SK-N-SH (cell line): ENCODE data around the gene ITGA8. TPM values are rescaled to one million over a fixed set of nuclear protein-coding genes. Genes with fewer than 3 reads are reported as not detected.

ENCODE experiments used
- CTCF ChIA-PET: fragments of 300-600, 350-600 bp; formaldehyde crosslinking; extraction: SDS; loops from one replicate; lab custom pipeline; 2021; lab: Yijun Ruan, JAX
- POLR2A ChIA-PET: fragments of 350-600 bp; sonication (Branson Sonifier 250); formaldehyde crosslinking; extraction: SDS; loops from one replicate; lab custom pipeline; 2020; ENCODE audit warnings: antibody characterized with exemption, inconsistent platforms; lab: Yijun Ruan, JAX
- DNase-seq: peaks from one replicate; pipeline ENCODE4 v3.0.0; 2012
- H2AFZ ChIP-seq: fragments of 200-600 bp; sonication (generic); 2 replicates; pipeline ENCODE4 v1.8.1; 2016; ENCODE audit warnings: antibody characterized with exemption, mild to moderate bottlenecking, low read depth
- H3F3A ChIP-seq: fragments of 200-600 bp; sonication (generic); replicated peaks from 2 replicates; pipeline ENCODE3; 2016; ENCODE audit warnings: antibody characterized with exemption, mild to moderate bottlenecking; ENCODE audit not compliant: insufficient read depth
- H3K27ac ChIP-seq, 2 experiments: fragments of 200-500 bp in 1 of 2; fragments of 200-600 bp in 1 of 2; sonication (Bioruptor generic) in 1 of 2; sonication (generic), shearing (Covaris generic) in 1 of 2; 2 replicates each; pipeline versions ENCODE4 v1.5.1 to v1.6.1; 2014 to 2016; ENCODE audit warnings: low read depth in 2 of 2, inconsistent platforms in 1 of 2, low read length in 1 of 2, mild to moderate bottlenecking in 1 of 2, mixed read lengths in 1 of 2
- H3K27me3 ChIP-seq: fragments of 200-600 bp; sonication (generic), shearing (Covaris generic); 2 replicates; pipeline ENCODE4 v1.6.1; 2016; ENCODE audit warnings: mixed run types; ENCODE audit not compliant: insufficient read depth
- H3K36me3 ChIP-seq, 2 experiments: fragments of 200-500 bp in 1 of 2; fragments of 200-600 bp in 1 of 2; sonication (Bioruptor generic) in 1 of 2; sonication (generic) in 1 of 2; replicated peaks in 1 of 2; 2 replicates each; pipeline versions ENCODE3 to v1.5.1; 2014 to 2016; ENCODE audit warnings: low read length in 1 of 2, mild to moderate bottlenecking in 1 of 2; ENCODE audit not compliant: insufficient read depth in 2 of 2, control insufficient read depth in 1 of 2
- H3K4me1 ChIP-seq, 2 experiments: fragments of 200-500 bp in 1 of 2; fragments of 200-600 bp in 1 of 2; sonication (Bioruptor generic) in 1 of 2; sonication (generic), shearing (Covaris generic) in 1 of 2; 2 replicates each; pipeline versions ENCODE4 v1.5.1 to v1.6.1; 2014 to 2016; ENCODE audit warnings: low read depth in 1 of 2, low read length in 1 of 2, mixed run types in 1 of 2; ENCODE audit not compliant: insufficient read depth in 2 of 2, control insufficient read depth in 1 of 2
- H3K4me2 ChIP-seq: fragments of 200-600 bp; sonication (generic), shearing (Covaris generic); 2 replicates; pipeline ENCODE4 v1.6.1; 2017; ENCODE audit warnings: mixed run types
- H3K4me3 ChIP-seq, 2 experiments: fragments of 200-500 bp in 1 of 2; fragments of 200-600 bp in 1 of 2; sonication (Bioruptor generic) in 1 of 2; sonication (generic), shearing (Covaris generic) in 1 of 2; 2 replicates each; pipeline versions ENCODE4 v1.5.1 to v1.8.1; 2014 to 2016; ENCODE audit warnings: low read depth in 2 of 2, inconsistent platforms in 1 of 2, low read length in 1 of 2, mild to moderate bottlenecking in 1 of 2, mixed read lengths in 1 of 2, moderate library complexity in 1 of 2
- H3K79me2 ChIP-seq: fragments of 200-600 bp; sonication (generic); 2 replicates; pipeline ENCODE4 v1.8.1; 2017; ENCODE audit warnings: mild to moderate bottlenecking; ENCODE audit not compliant: insufficient read depth
- H3K9ac ChIP-seq: fragments of 200-600 bp; sonication (generic); 2 replicates; pipeline ENCODE4 v1.6.1; 2017; ENCODE audit warnings: mixed run types
- H3K9me2 ChIP-seq: fragments of 200-600 bp; sonication (generic); 2 replicates; pipeline ENCODE4 v1.6.1; 2017; ENCODE audit warnings: mixed run types
- H3K9me3 ChIP-seq: fragments of 200-600 bp; sonication (generic); 2 replicates; pipeline ENCODE4 v1.6.1; 2017; ENCODE audit warnings: mixed run types, mild to moderate bottlenecking, moderate library complexity
- H4K20me1 ChIP-seq: fragments of 200-600 bp; sonication (generic); 2 replicates; pipeline ENCODE4 v1.6.1; 2017; ENCODE audit warnings: mild to moderate bottlenecking, mixed run types; ENCODE audit not compliant: insufficient read depth
- GATA2 ChIP-seq: sonication (generic); formaldehyde crosslinking; IDR thresholded peaks from 2 replicates; pipeline ENCODE4 v1.5.0; 2020; ENCODE audit warnings: mild to moderate bottlenecking, missing genetic modification reagents
- MEF2A ChIP-seq: IDR thresholded peaks from 2 replicates; pipeline ENCODE4 v1.4.0; 2012; ENCODE audit warnings: low read depth, borderline replicate concordance
- MXI1 ChIP-seq: IDR thresholded peaks from 2 replicates; pipeline ENCODE4 v1.6.1; 2012; ENCODE audit warnings: mild to moderate bottlenecking, low read depth, low read length, improper control_type of control experiment
- NFIC ChIP-seq: IDR thresholded peaks from 2 replicates; pipeline ENCODE4 v1.4.0; 2012; ENCODE audit warnings: borderline replicate concordance
- PBX3 ChIP-seq: IDR thresholded peaks from 2 replicates; pipeline ENCODE4; 2012
- RAD21 ChIP-seq: IDR thresholded peaks from 2 replicates; pipeline ENCODE4 v1.6.1; 2012; ENCODE audit warnings: mild to moderate bottlenecking, low read length
- RCOR1 ChIP-seq: fragments of 150-350 bp; IDR thresholded peaks from 2 replicates; pipeline ENCODE4 v1.6.1; 2017; ENCODE audit warnings: antibody characterized with exemption, low read length
- RXRA ChIP-seq: IDR thresholded peaks from 2 replicates; pipeline ENCODE4 v1.4.0; 2012; ENCODE audit warnings: low read depth, mild to moderate bottlenecking, borderline replicate concordance
- SIN3A ChIP-seq: IDR thresholded peaks from 2 replicates; pipeline ENCODE4 v1.6.1; 2012; ENCODE audit warnings: low read depth, mild to moderate bottlenecking, low read length, moderate library complexity, borderline replicate concordance
- TAF1 ChIP-seq: IDR thresholded peaks from 2 replicates; pipeline ENCODE4 v1.6.1; 2012; ENCODE audit warnings: low read depth, mild to moderate bottlenecking, low read length, moderate library complexity, borderline replicate concordance
- TCF12 ChIP-seq: IDR thresholded peaks from 2 replicates; pipeline ENCODE4 v1.4.0; 2012
- TEAD4 ChIP-seq: IDR thresholded peaks from 2 replicates; pipeline ENCODE4 v1.4.0; 2012; ENCODE audit warnings: mild to moderate bottlenecking, borderline replicate concordance; ENCODE audit not compliant: insufficient read depth
- WGBS: methylation state at CpG from one replicate; pipeline ENCODE4 v1.1.6; 2017; ENCODE audit warnings: low lambda C conversion rate; 5-methylcytosine and 5-hydroxymethylcytosine counted together
- polyA plus RNA-seq, 3 experiments: library from polyadenylated mRNA; depleted of rRNA; stranded (reverse); fragments of >200 nt; gene quantifications; 2 replicates each; pipeline ENCODE4 v1.2.3, GENCODE V29; 2012
- TF ChIP-seq, protein P1 (sequence below): IDR thresholded peaks from 2 replicates; pipeline ENCODE4 v1.4.0; 2012; ENCODE audit warnings: low read depth, borderline replicate concordance
- TF ChIP-seq, protein P2 (sequence below): IDR thresholded peaks from 2 replicates; pipeline ENCODE4 v1.4.0; 2012; ENCODE audit warnings: low read depth, borderline replicate concordance

Gene ITGA8
- polyA plus RNA-seq, 1 of the 3 experiments (the other 2 are of a cell fraction), result not detected

GRCh38 chr10:15542817-15543216 lies 176.9 kb downstream of the ITGA8 start:
- CTCF ChIA-PET, result no interaction called here
- H2AFZ ChIP-seq, result no peak overlapping the region

GRCh38 chr10:15541376-15541775 lies 178.3 kb downstream of the ITGA8 start:
- H3K9me2 ChIP-seq, result no peaks in the 10 kb centered on the region
- H3K9ac ChIP-seq, result no peak overlapping the region
- no peaks in the 10 kb centered on the region for H3K4me1 ChIP-seq
- no peak overlapping the region for H3K27ac ChIP-seq
- H3K9me3 ChIP-seq, result no peaks in the 10 kb centered on the region
- TF ChIP-seq, protein P1, sequence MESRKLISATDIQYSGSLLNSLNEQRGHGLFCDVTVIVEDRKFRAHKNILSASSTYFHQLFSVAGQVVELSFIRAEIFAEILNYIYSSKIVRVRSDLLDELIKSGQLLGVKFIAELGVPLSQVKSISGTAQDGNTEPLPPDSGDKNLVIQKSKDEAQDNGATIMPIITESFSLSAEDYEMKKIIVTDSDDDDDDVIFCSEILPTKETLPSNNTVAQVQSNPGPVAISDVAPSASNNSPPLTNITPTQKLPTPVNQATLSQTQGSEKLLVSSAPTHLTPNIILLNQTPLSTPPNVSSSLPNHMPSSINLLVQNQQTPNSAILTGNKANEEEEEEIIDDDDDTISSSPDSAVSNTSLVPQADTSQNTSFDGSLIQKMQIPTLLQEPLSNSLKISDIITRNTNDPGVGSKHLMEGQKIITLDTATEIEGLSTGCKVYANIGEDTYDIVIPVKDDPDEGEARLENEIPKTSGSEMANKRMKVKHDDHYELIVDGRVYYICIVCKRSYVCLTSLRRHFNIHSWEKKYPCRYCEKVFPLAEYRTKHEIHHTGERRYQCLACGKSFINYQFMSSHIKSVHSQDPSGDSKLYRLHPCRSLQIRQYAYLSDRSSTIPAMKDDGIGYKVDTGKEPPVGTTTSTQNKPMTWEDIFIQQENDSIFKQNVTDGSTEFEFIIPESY, result no peak
- TF ChIP-seq TAF1, result no peak
- no peak for TF ChIP-seq RAD21
- TF ChIP-seq RCOR1, result no peak
- no peak for TF ChIP-seq PBX3
- H3K4me2 ChIP-seq, result no peak overlapping the region
- H3K27me3 ChIP-seq, result no peaks in the 10 kb centered on the region; the same call in 1 of the 2 replicates
- POLR2A ChIA-PET, result no interaction called here
- no peaks in the 10 kb centered on the region for H3F3A ChIP-seq
- CTCF ChIA-PET, result interaction anchor here (0.8 kb wide), 1 partner anchor 106 kb away, joined by 3 read pairs; no protein-coding TSS in a partner anchor
- H2AFZ ChIP-seq, result no peak overlapping the region
- WGBS, result 14% methylated on average over 1 of the region's 1 CpG
- no peak overlapping the region for H3K4me3 ChIP-seq
- no peaks in the 10 kb centered on the region for H3K79me2 ChIP-seq
- no peaks in the 10 kb centered on the region for H3K36me3 ChIP-seq
- H4K20me1 ChIP-seq, result no peaks in the 10 kb centered on the region
- no peak for DNase-seq

More at GRCh38 chr10:15542817-15543216, 176.9 kb downstream of the ITGA8 start:
- no peaks in the 10 kb centered on the region; the same call in 1 of the 2 replicates for H3K27me3 ChIP-seq
- no peak overlapping the region for H3K27ac ChIP-seq
- no peaks in the 10 kb centered on the region for H3F3A ChIP-seq
- H4K20me1 ChIP-seq, result no peaks in the 10 kb centered on the region
- no peaks in the 10 kb centered on the region for H3K79me2 ChIP-seq
- H3K4me1 ChIP-seq, result no peaks in the 10 kb centered on the region
- no peak overlapping the region for H3K9ac ChIP-seq
- H3K9me2 ChIP-seq, result no peaks in the 10 kb centered on the region
- no peak for TF ChIP-seq MXI1
- no peak for TF ChIP-seq RCOR1
- TF ChIP-seq TCF12, result no peak
- DNase-seq, result no peak
- 49% methylated on average over 3 of the region's 3 CpGs for WGBS
- POLR2A ChIA-PET, result no interaction called here
- no peak overlapping the region for H3K4me2 ChIP-seq
- H3K9me3 ChIP-seq, result no peaks in the 10 kb centered on the region
- no peaks in the 10 kb centered on the region for H3K36me3 ChIP-seq
- H3K4me3 ChIP-seq, result no peak overlapping the region

GRCh38 chr10:15540727-15541126 lies 179.0 kb downstream of the ITGA8 start:
- DNase-seq, result no peak
- no peaks in the 10 kb centered on the region for H3K9me2 ChIP-seq
- no peak overlapping the region for H3K4me3 ChIP-seq
- no peaks in the 10 kb centered on the region for H3K4me1 ChIP-seq
- POLR2A ChIA-PET, result no interaction called here
- H3K27ac ChIP-seq, result no peak overlapping the region
- H3F3A ChIP-seq, result no peaks in the 10 kb centered on the region
- H3K79me2 ChIP-seq, result no peaks in the 10 kb centered on the region
- H3K9ac ChIP-seq, result no peak overlapping the region
- H3K36me3 ChIP-seq, result no peaks in the 10 kb centered on the region
- CTCF ChIA-PET, result interaction anchor here (1.3 kb wide), 1 partner anchor 45 kb away, joined by 4 read pairs; no protein-coding TSS in a partner anchor
- no peak overlapping the region for H2AFZ ChIP-seq
- WGBS, result 17% methylated on average over 2 of the region's 2 CpGs
- H3K9me3 ChIP-seq, result no peaks in the 10 kb centered on the region
- H3K4me2 ChIP-seq, result no peak overlapping the region
- no peaks in the 10 kb centered on the region for H3K27me3 ChIP-seq
- H4K20me1 ChIP-seq, result no peaks in the 10 kb centered on the region
- no peak for TF ChIP-seq GATA2
- TF ChIP-seq, protein P1, result no peak
- TF ChIP-seq NFIC, result no peak
- no peak for TF ChIP-seq TEAD4
- no peak for TF ChIP-seq SIN3A
- TF ChIP-seq RXRA, result no peak
- no peak for TF ChIP-seq MEF2A
- TF ChIP-seq, protein P2, sequence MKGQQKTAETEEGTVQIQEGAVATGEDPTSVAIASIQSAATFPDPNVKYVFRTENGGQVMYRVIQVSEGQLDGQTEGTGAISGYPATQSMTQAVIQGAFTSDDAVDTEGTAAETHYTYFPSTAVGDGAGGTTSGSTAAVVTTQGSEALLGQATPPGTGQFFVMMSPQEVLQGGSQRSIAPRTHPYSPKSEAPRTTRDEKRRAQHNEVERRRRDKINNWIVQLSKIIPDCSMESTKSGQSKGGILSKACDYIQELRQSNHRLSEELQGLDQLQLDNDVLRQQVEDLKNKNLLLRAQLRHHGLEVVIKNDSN, result no peak
